Skeletal muscle satellite cell (primary cell): ENCODE results near the gene CATSPER3.

Experiments
- H3K27me3 ChIP-seq: 2 replicates; pipeline ENCODE4 v1.7.0; 2013; ENCODE audit warnings: low read length; ENCODE audit not compliant: control insufficient read depth, insufficient read depth
- H3K36me3 ChIP-seq: 2 replicates; pipeline ENCODE4 v1.7.0; 2013; ENCODE audit warnings: mild to moderate bottlenecking, control low read depth, low read length; ENCODE audit not compliant: insufficient read depth
- H3K4me1 ChIP-seq: 2 replicates; pipeline ENCODE4 v1.7.0; 2013; ENCODE audit warnings: low read length; ENCODE audit not compliant: control insufficient read depth, insufficient read depth
- H3K4me2 ChIP-seq: 2 replicates; pipeline ENCODE4 v1.7.0; 2013; ENCODE audit warnings: mild to moderate bottlenecking, low read length
- H3K4me3 ChIP-seq: 2 replicates; pipeline ENCODE4 v1.7.0; 2013; ENCODE audit warnings: low read length
- H3K9ac ChIP-seq: 2 replicates; pipeline ENCODE4 v1.7.0; 2013; ENCODE audit warnings: mild to moderate bottlenecking, low read depth, low read length, moderate library complexity
- H3K9me3 ChIP-seq: replicated peaks from 2 replicates; pipeline ENCODE4 v1.7.0; 2013; ENCODE audit warnings: mild to moderate bottlenecking, control low read depth, low read length

The CATSPER3 gene

DNA sequence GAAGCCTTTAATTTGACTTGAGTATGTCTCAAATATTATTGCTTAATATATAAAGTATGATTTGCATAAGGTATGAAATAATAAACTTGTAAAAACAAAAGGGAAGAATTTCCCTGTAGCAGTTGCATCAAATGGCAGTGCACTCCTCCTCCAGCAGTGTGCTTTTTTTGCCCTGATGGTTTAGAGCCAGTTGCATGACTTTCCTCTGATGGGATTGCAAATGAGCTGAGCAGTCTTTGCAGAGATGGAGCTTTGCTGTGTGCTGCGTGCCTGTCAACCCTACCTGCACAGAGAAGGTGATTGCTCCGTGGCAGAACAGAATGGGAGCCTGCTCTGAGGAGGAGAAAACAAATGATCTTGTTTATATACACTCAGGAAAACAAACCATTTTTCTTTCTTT is 22.7 kb upstream of the CATSPER3 start:
- no peaks in the 10 kb centered on the region for H3K27me3 ChIP-seq
- peaks cover 8% of the 10 kb centered on the region for H3K4me1 ChIP-seq
- H3K9ac ChIP-seq: no peak overlapping the region
- no peak overlapping the region for H3K4me2 ChIP-seq
- H3K9me3 ChIP-seq: no peaks in the 10 kb centered on the region
- H3K4me3 ChIP-seq: no peak overlapping the region
- H3K36me3 ChIP-seq: no peaks in the 10 kb centered on the region

- Histone ChIP-seq H3K9me3 (no peaks in the 10 kb centered on the region), H3K4me2 (no peak overlapping the region), H3K9ac (no peak overlapping the region), H3K36me3 (no peaks in the 10 kb centered on the region), H3K4me1 (peaks cover 8% of the 10 kb centered on the region), H3K4me3 (no peak overlapping the region), H3K27me3 (no peaks in the 10 kb centered on the region)
These were observed 18.8 kb upstream of the CATSPER3 start for GRCh38 chr5:134948911-134949310.

- Histone ChIP-seq H3K4me3 (no peak overlapping the region), H3K9ac (no peak overlapping the region), H3K36me3 (no peaks in the 10 kb centered on the region), H3K4me1 (peaks cover 8% of the 10 kb centered on the region), H3K9me3 (no peaks in the 10 kb centered on the region), H3K4me2 (no peak overlapping the region), H3K27me3 (no peaks in the 10 kb centered on the region)
These were observed 18.4 kb upstream of the CATSPER3 start for GRCh38 chr5:134949316-134949715.

DNA sequence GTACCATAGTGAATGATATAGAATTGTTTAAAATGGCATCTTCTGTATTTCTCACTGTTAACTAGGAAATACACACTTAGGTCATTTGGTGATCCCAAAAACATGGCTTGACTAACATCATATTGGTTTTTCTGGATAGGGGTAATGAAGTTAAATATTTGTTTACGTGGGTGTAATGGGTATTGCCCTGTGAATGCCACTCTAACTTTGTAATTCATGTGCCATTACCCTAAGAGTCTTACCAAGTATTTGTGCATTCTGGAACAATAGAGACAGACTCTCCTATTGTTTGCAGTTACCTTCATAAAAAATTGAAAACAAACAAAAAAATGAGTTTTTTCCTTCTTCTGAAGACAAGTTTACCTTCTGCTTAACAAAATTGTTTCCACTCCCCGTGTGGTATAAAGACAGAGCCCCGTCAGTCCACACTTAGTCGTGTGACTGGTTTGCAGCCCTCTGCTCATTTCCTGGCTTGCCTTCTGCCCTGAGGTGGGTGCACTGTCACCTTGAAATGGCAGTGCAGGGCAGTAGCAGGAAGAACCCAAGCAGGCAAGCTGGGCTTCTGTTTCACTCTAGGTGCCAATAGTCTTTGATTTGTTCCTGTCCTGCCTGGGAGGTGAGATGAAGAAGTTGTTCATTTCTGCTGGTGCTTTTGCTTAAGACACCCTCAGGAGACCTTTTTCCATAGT is 9.6 kb upstream of the CATSPER3 start:
- Histone ChIP-seq H3K4me2 (no peak overlapping the region), H3K27me3 (no peaks in the 10 kb centered on the region), H3K9ac (no peak overlapping the region), H3K4me1 (no peaks in the 10 kb centered on the region), H3K36me3 (peaks cover 4% of the 10 kb centered on the region), H3K9me3 (no peaks in the 10 kb centered on the region), H3K4me3 (no peak overlapping the region)

DNA sequence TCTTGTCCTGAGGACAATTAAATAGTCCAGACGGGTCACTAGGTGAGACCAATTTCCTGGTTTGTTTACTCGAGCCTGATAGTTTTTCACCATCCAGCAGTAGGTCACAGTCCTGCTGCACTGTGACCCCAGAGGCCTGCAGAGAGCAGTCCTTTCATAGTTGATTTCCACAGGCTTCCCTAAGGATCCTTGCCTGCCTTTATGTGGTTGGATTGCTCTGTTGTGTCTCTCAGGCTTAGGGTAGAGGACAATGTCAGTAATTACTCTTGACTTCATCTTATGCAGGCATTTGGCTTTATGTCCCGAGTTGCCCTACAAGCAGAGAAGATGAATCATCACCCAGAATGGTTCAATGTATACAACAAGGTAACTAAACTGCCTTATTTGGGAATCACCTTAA is 9.0 kb upstream of the CATSPER3 start:
- Histone ChIP-seq H3K4me1 (no peaks in the 10 kb centered on the region), H3K9ac (no peak overlapping the region), H3K9me3 (no peaks in the 10 kb centered on the region), H3K36me3 (peaks cover 4% of the 10 kb centered on the region), H3K4me3 (no peak overlapping the region), H3K27me3 (no peaks in the 10 kb centered on the region), H3K4me2 (no peak overlapping the region)

- Histone ChIP-seq H3K9me3 (no peaks in the 10 kb centered on the region), H3K27me3 (no peaks in the 10 kb centered on the region), H3K4me2 (no peak overlapping the region), H3K9ac (no peak overlapping the region), H3K4me3 (no peak overlapping the region), H3K36me3 (peaks cover 4% of the 10 kb centered on the region), H3K4me1 (no peaks in the 10 kb centered on the region)
These were observed 4.6 kb upstream of the CATSPER3 start for GRCh38 chr5:134963098-134963497.

GRCh38 chr5:134964359-134965270 is 3.1 kb upstream of the CATSPER3 start:
- Histone ChIP-seq H3K4me3 (no peak overlapping the region), H3K36me3 (peaks cover 4% of the 10 kb centered on the region), H3K9ac (no peak overlapping the region), H3K9me3 (no peaks in the 10 kb centered on the region), H3K4me2 (no peak overlapping the region), H3K4me1 (no peaks in the 10 kb centered on the region), H3K27me3 (no peaks in the 10 kb centered on the region)

DNA sequence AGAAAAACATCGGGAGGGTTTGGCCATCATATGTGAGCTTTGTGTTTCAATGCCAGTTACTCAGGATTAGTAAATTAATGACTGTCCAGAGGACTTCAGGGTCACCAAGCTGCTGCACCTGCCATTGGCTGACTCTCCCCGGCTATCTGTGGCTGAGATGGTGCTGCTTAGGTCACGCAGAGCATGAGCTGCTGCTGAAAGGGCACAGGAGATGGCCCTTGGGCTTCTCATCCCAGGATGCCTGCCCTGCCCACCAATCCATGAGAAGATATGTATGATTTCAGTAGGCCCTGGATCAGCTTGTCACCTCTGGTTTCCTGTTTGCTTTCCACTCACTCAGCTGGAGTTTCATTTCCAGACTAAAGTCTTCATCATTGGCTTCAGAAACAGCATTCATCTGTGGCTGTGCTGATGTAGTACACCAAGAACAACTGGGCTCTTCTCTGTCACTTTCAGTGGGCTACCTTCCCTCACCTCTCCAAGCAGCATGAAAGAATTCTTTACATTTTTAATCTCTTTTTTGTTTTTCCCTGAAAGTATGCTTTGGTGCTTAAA is 2.4 kb upstream of the CATSPER3 start:
- Histone ChIP-seq H3K4me1 (no peaks in the 10 kb centered on the region), H3K36me3 (peaks cover 4% of the 10 kb centered on the region), H3K9me3 (no peaks in the 10 kb centered on the region), H3K4me3 (no peak overlapping the region), H3K27me3 (no peaks in the 10 kb centered on the region), H3K4me2 (no peak overlapping the region), H3K9ac (no peak overlapping the region)

- Histone ChIP-seq H3K4me2 (no peak overlapping the region), H3K9me3 (no peaks in the 10 kb centered on the region), H3K27me3 (no peaks in the 10 kb centered on the region), H3K9ac (no peak overlapping the region), H3K36me3 (no peaks in the 10 kb centered on the region), H3K4me3 (no peak overlapping the region), H3K4me1 (no peaks in the 10 kb centered on the region)
These were observed 348 bp downstream of the CATSPER3 start for GRCh38 chr5:134968055-134968454.

GRCh38 chr5:134969166-134969565 is 1.5 kb downstream of the CATSPER3 start:
- no peaks in the 10 kb centered on the region for H3K27me3 ChIP-seq
- no peaks in the 10 kb centered on the region for H3K36me3 ChIP-seq
- H3K4me2 ChIP-seq: no peak overlapping the region
- no peaks in the 10 kb centered on the region for H3K4me1 ChIP-seq
- no peak overlapping the region for H3K9ac ChIP-seq
- no peaks in the 10 kb centered on the region for H3K9me3 ChIP-seq
- no peak overlapping the region for H3K4me3 ChIP-seq

GRCh38 chr5:134975078-134975715 is 7.5 kb downstream of the CATSPER3 start:
- Histone ChIP-seq H3K9me3 (peaks cover 6% of the 10 kb centered on the region), H3K4me2 (no peak overlapping the region), H3K27me3 (no peaks in the 10 kb centered on the region), H3K9ac (no peak overlapping the region), H3K36me3 (no peaks in the 10 kb centered on the region), H3K4me1 (no peaks in the 10 kb centered on the region), H3K4me3 (no peak overlapping the region)
